HepG2 (cell line): ENCODE results near the gene ECE2. TPM values are rescaled to one million over a fixed set of nuclear protein-coding genes. Genes with fewer than 3 reads are reported as not detected.

Source experiments
- FUBP1 ChIP-seq: sonication (generic); formaldehyde crosslinking; IDR thresholded peaks from 2 replicates; pipeline ENCODE4 v1.5.1; 2020; ENCODE audit warnings: missing genetic modification reagents, mild to moderate bottlenecking, borderline replicate concordance
- HDAC1 ChIP-seq: sonication (generic); formaldehyde crosslinking; IDR thresholded peaks from 2 replicates; pipeline ENCODE4 v1.5.1; 2020; ENCODE audit warnings: mild to moderate bottlenecking, missing genetic modification reagents
- MTERF4 ChIP-seq: sonication (generic); formaldehyde crosslinking; IDR thresholded peaks from 2 replicates; pipeline ENCODE4 v1.8.0; 2023; ENCODE audit warnings: mild to moderate bottlenecking, missing genetic modification reagents
- NFYC ChIP-seq: IDR thresholded peaks from 2 replicates; pipeline ENCODE4 v1.6.1; 2016; ENCODE audit warnings: missing genetic modification reagents, missing compliant biosample characterization
- RAD21 ChIP-seq: fragments of 450-650 bp; formaldehyde crosslinking; IDR thresholded peaks from 2 replicates; pipeline ENCODE4 v1.5.0; 2020; ENCODE audit warnings: mild to moderate bottlenecking
- RFX1 ChIP-seq: fragments of 450-650 bp; IDR thresholded peaks from 2 replicates; pipeline ENCODE4 v1.6.1; 2017
- SMARCC2 ChIP-seq: fragments of 450-650 bp; IDR thresholded peaks from 2 replicates; pipeline ENCODE4 v1.6.1; 2017; ENCODE audit warnings: antibody characterized with exemption, mild to moderate bottlenecking
- SNAI1 ChIP-seq: sonication (generic); formaldehyde crosslinking; IDR thresholded peaks from 2 replicates; pipeline ENCODE4 v1.5.0; 2020; ENCODE audit warnings: mild to moderate bottlenecking, missing genetic modification reagents, borderline replicate concordance
- TBX3 ChIP-seq: fragments of 450-650 bp; IDR thresholded peaks from 2 replicates; pipeline ENCODE4 v1.6.1; 2017; ENCODE audit warnings: antibody characterized with exemption, mild to moderate bottlenecking, inconsistent platforms, borderline replicate concordance
- ZBTB4 ChIP-seq: sonication (generic); formaldehyde crosslinking; IDR thresholded peaks from 2 replicates; pipeline ENCODE4 v1.4.0; 2020; ENCODE audit warnings: missing genetic modification reagents, mild to moderate bottlenecking, borderline replicate concordance
- ZNF367 ChIP-seq: sonication (generic); formaldehyde crosslinking; IDR thresholded peaks from 2 replicates; pipeline ENCODE4 v1.4.0; 2020; ENCODE audit warnings: missing genetic modification reagents, borderline replicate concordance
- ZNF446 ChIP-seq: sonication (generic); formaldehyde crosslinking; IDR thresholded peaks from 2 replicates; pipeline ENCODE4 v1.5.0; 2020; ENCODE audit warnings: mild to moderate bottlenecking, missing genetic modification reagents
- ZNF460 ChIP-seq: sonication (generic); formaldehyde crosslinking; IDR thresholded peaks from 2 replicates; pipeline ENCODE4 v1.5.1; 2020; ENCODE audit warnings: missing genetic modification reagents, mild to moderate bottlenecking, borderline replicate concordance
- ZNF569 ChIP-seq: sonication (generic); formaldehyde crosslinking; IDR thresholded peaks from 2 replicates; pipeline ENCODE4 v1.5.0; 2020; ENCODE audit warnings: mild to moderate bottlenecking, missing genetic modification reagents, moderate library complexity, borderline replicate concordance
- polyA plus RNA-seq, 8 experiments: library from polyadenylated mRNA; depleted of rRNA in 3 of 8; stranded (reverse) in 7 of 8; unstranded in 1 of 8; fragments of >200 nt; fragmentation: Illumina TruSeq in 4 of 8; extraction: Trizol in 4 of 8; gene quantifications; 2 replicates each; pipeline versions ENCODE4 v1.2.1 to v1.2.3, GENCODE V29; 2011 to 2016; ENCODE audit warnings: low read depth in 4 of 8, missing spikeins in 1 of 8, mixed read lengths in 1 of 8; ENCODE audit not compliant: insufficient read depth in 1 of 8
- total RNA-seq, 5 experiments: library from RNA; depleted of rRNA; stranded (reverse); fragments of >200 nt; fragmentation: Illumina TruSeq; extraction: Trizol; gene quantifications; 2 replicates each; pipeline ENCODE4 v1.2.3, GENCODE V29; 2016; ENCODE audit warnings: low read depth in 1 of 5
- TF ChIP-seq, protein P1 (sequence below): sonication (generic); formaldehyde crosslinking; IDR thresholded peaks from 2 replicates; pipeline ENCODE4 v1.4.0; 2020; ENCODE audit warnings: low read depth, mild to moderate bottlenecking, missing genetic modification reagents
- TF ChIP-seq, protein P2 (sequence below): sonication (generic); formaldehyde crosslinking; IDR thresholded peaks from 2 replicates; pipeline ENCODE4 v1.4.0; 2020; ENCODE audit warnings: missing genetic modification reagents

The ECE2 gene
- total and polyA plus RNA-seq, 2 of the 13 experiments (the other 11 are each of a cell fraction or from before 2014, with no cell fraction given) = not detected

GRCh38 chr3:184335661-184336546 lies 60.1 kb downstream of the ECE2 start (continued):
- TF ChIP-seq ZBTB4 (CRISPR knock-in tag) = no peak
- peak; percentile 85 for TF ChIP-seq HDAC1 (CRISPR knock-in tag)
- TF ChIP-seq FUBP1 (CRISPR knock-in tag) = no peak
- 0 out of 2 replicates have a peak, but pooled peaks have one; percentile 60 for TF ChIP-seq MTERF4 (CRISPR knock-in tag)
- no peak for TF ChIP-seq ZNF569 (CRISPR knock-in tag)
- TF ChIP-seq, protein P1, sequence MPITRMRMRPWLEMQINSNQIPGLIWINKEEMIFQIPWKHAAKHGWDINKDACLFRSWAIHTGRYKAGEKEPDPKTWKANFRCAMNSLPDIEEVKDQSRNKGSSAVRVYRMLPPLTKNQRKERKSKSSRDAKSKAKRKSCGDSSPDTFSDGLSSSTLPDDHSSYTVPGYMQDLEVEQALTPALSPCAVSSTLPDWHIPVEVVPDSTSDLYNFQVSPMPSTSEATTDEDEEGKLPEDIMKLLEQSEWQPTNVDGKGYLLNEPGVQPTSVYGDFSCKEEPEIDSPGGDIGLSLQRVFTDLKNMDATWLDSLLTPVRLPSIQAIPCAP (CRISPR knock-in tag) = no peak
- TF ChIP-seq ZNF460 = no peak
- no peak for TF ChIP-seq ZNF367 (CRISPR knock-in tag)
- 0 out of 2 replicates have a peak, but pooled peaks have one; percentile 15 for TF ChIP-seq NFYC
- no peak for TF ChIP-seq SMARCC2
- no peak for TF ChIP-seq ZNF446 (CRISPR knock-in tag)
- peak; percentile 68; the same call in 1 of the 2 replicates for TF ChIP-seq SNAI1 (CRISPR knock-in tag)
- no peak for TF ChIP-seq RAD21
- no peak for TF ChIP-seq TBX3
- TF ChIP-seq, protein P2, sequence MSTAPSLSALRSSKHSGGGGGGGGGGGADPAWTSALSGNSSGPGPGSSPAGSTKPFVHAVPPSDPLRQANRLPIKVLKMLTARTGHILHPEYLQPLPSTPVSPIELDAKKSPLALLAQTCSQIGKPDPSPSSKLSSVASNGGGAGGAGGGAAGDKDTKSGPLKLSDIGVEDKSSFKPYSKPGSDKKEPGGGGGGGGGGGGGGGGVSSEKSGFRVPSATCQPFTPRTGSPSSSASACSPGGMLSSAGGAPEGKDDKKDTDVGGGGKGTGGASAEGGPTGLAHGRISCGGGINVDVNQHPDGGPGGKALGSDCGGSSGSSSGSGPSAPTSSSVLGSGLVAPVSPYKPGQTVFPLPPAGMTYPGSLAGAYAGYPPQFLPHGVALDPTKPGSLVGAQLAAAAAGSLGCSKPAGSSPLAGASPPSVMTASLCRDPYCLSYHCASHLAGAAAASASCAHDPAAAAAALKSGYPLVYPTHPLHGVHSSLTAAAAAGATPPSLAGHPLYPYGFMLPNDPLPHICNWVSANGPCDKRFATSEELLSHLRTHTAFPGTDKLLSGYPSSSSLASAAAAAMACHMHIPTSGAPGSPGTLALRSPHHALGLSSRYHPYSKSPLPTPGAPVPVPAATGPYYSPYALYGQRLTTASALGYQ (CRISPR knock-in tag) = no peak
- no peak for TF ChIP-seq RFX1
